ENCODE measurements around the gene SLIRP.
A peak's percentile ranks its signal among the peaks of the same experiment; 100 is the strongest.
"Not testable (repeated sequence)": the region's sequence is repeated elsewhere in the genome, so short reads cannot be mapped to it uniquely, and the experiment has no call there.

The SLIRP gene

DNA sequence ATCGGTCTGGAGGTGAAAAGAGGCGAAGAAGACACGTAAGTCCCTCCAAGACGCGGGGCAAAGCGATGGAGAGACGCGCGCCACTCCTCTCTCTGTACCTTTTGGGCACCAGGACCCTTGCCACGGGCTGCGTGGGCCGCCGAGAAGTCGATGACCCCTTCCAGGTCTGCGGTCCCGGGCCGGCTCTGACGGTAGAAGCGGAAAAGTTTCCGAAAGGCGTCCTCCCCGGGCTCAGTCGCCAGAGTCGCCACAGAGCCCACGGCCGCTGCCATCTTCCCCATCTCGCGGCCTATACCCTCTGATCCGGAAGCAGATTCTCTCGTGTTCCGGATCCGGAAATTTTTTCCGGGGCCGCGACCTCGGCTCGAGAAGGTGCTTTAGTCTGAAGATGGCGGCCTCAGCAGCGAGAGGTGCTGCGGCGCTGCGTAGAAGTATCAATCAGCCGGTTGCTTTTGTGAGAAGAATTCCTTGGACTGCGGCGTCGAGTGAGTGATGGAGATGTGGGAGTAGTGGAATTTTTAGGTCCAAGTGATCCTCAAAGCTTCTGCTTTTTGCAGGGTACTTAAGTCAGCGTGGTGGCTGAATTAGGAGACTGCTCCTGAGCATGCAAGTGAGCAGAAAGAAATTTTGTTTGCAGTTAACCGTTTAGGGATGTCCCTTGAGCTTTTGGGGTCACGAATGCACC is at the start of gene SLIRP, which contains the start of gene ALKBH1:
Gene SLIRP, plus strand, starts transcription at position 380 of the 685 bp plus-strand sequence. Its CDS starts 9 bp downstream, at position 389.
Gene ALKBH1, minus strand, starts transcription at position 300 of the 685 bp plus-strand sequence. Its CDS starts 19 bp downstream, at position 281.
- DNase-seq, result peak; percentile 57

DNA sequence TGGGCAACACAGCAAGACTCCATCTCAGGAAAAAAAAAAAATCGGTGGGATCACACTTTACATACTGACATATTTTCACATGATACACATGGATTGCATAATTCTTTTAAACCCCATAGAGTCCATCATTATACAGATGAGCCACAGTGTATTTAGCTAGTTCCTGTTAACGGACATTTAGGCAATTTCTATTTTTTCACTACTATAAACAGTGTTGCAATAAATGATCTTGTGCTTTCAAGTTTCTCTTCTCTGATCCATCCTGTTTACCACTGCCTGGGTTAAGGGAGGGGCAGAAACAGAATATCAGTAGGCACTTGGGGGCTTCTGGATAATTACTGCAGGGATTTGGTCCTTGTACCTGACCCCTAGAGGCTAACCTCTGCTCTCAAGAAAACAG is 48.1 kb upstream of the SLIRP start:
- DNase-seq, result no peak

DNA sequence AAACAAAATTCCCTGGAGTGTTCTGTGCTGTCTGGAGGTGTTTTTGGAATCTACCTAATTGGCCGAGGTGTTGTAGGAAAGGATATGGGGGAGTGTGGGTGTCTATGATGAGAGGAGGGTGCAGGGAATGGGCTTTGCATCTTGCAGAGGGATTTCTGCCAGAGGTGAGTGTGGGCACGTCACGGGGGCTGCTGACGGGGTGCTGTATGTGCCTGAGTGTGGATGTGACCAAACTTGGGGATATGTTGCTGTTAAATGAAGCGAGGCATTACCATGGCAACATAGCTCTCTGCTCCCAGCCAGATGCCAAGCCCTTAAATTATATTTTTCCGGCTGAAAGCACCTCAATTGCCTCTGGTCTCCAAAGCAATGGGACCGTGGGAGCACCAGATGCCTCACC is 47.1 kb upstream of the SLIRP start:
- no peak for DNase-seq

DNA sequence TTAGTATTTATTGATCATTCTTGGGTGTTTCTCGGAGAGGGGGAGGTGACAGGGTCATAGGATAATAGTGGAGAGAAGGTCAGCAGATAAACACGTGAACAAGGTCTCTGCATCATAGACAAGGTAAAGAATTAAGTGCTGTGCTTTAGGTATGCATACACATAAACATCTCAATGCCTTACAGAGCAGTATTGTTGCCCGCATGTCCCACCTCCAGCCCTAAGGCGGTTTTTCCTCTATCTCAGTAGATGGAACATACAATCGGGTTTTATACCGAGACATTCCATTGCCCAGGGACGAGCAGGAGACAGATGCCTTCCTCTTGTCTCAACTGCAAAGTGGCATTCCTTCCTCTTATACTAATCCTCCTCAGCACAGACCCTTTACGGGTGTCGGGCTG is 46.3 kb upstream of the SLIRP start:
- DNase-seq, result not testable (repeated sequence)

DNA sequence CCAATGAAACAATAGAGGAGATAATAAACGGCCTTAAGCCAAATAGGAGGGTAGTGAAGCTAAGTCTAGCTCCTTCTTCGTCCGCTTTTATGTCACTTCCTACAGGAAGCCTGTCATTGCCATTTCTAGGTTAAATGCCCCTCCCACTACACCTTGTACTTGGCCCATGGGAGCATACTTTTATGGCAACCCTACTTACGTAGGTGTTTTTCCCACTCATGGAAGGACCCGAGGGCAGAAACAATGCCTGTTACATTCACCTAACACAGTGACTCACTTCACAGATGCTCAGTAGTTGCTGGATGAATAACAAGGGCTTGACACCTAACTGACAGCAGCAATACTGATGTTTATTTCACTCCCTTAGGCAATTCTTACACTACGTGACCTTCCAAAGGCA is 44.6 kb upstream of the SLIRP start:
- no peak for DNase-seq

DNA sequence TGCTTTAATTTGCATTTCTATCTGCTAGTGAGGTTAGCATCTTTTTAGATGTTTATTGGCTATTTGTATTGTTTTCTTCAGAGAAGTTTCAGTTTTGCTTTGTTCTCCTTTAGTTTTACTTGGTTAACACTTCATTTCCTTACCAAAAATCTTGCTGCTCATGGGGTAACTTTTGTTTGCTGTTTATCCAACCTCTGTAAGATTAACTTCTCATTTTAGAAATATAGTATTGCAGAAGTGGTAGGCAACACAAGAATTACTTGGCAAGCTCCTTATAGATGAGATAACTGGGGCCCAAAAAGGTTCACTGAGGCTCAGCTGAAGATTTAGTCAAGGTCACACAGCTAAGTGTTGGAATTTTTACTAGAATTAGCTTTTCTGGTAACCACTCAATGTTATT is 40.6 kb upstream of the SLIRP start:
- DNase-seq, result no peak

DNA sequence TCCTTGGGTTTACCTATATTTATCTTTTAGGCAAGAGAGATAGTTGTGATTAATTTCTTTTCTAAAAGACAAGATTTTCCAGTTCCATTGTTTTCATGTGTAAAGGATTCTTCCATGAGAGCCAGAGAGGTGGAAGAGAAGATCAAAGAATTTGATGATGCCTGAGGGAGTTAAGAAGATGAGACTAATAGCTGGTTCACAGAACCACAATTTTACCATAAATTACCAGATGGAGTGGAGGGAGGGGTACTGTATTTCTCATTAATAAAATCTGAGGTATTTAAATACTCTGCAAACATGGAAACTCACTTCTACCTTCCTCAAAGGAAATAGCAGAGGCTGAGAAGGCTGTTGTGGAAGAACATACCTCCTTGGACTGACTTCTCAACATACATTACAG is 34.7 kb upstream of the SLIRP start:
- no peak for DNase-seq

DNA sequence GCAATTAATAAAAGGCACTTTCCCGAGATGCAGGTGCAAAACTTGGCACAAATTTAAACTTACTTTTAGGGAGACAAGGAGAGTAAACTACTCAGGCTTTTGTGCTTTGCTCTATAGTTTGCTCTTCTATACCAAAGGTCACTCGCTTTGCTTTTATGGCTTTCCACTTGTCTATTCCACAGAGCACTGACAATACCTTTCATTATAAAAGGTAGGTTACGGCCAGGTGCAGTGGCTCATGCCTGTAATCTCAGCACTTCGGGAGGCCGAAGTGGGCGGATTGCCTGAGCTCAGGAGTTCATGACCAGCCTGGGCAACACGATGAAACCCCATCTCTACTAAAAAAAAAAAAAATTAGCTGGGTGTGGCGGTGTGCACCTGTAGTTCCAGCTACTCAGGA is 33.0 kb upstream of the SLIRP start:
- DNase-seq, result peak; percentile 48

DNA sequence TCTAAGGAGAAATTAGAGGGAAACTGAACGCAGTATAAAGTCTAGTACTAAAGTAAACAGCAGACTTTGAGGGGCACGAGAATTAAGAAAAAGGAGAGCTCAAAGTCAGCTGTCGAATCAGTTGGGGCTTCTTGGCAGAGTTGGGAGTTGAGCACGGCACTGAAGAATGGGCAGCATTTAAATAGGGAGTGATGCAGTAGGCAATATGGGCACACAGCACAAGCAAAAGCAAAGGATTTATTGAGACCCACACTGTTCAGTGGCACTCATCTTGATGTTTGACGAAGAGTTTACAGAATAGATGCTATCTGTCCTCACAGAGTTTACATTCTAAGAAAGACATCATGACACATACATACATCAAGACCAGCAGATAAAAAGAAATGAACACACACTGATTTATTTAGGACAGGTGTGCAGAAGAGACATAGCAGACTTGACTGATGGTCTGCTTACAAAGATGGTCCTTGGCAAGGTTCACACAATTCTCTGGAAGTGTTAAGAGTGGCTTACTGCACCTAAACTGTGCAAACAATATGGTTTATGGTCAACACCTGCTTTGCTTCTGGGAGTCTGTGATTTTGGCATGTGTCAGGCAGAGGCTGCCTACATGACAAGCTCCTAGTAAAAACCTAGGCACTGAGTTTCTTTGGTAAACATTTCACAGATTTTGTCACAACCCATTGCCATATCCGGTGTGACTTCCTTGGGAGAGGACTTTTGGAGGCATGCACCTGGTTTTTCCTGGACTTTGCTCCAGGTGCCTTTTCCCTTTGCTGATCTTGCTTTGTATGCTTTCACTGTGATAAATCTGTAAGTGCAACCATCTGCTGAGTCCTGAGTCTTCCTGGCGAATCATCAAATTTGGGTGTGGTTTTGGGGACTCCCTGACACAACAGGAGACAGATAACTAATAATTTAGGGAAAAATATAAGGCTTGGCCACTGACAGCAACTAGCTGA is 26.4 kb upstream of the SLIRP start:
- DNase-seq, result peak; percentile 31

DNA sequence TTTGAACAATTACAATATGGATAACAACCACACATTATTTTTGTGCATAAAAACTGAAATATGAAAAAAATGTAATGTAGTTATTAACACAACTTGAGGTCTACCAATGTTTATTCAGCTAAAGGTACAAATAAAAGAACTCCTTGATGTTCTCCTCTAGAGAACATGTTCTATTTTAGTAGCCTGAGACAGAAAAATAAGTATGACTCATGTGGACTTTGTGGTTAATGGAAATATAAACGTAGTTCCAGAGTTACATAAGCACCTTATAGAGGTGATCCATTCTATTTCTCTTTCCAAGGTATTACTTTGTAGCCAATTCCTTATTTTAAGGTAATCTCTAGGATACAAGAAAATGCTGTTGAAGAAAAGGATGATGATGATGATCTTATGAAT is 25.7 kb upstream of the SLIRP start:
- peak; percentile 33 for DNase-seq

DNA sequence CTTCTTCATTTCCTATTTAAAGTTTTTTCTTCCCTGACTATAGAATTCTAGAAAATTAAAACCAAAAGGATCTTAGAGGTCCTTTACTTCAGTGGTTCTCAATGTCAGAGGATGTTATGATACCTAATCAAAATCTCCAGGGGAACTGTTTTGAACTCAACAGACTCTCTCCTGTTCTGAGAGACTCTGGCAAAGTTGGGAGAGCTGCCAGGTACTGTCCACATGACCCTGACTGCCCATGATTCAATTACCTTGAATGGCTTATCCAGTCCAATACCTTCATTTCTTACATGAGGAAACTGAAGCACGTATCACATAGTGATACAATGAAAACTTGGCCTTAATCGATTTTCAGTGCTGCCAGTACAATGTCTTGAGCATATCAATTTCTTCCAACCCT is 16.6 kb upstream of the SLIRP start:
- DNase-seq, result no peak

DNA sequence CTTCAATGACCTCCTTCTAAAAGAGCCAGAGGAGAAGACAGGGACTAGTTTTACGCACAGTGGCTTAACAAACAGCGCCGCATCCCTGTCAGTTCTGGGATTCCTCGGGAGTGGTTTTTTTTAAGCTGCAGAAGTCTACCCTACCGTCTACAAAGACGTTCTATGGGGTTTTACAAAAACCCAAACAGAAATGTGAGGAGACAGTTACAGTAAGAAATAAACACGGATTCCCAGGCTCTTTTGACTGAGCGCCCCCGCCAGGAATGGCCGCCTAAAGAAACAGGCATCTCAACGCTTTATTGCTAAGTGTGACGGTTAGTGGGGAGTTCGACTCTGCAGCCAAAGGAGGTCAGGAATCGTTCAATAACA is 564 bp upstream of the SLIRP start:
- peak; percentile 9 for DNase-seq

DNA sequence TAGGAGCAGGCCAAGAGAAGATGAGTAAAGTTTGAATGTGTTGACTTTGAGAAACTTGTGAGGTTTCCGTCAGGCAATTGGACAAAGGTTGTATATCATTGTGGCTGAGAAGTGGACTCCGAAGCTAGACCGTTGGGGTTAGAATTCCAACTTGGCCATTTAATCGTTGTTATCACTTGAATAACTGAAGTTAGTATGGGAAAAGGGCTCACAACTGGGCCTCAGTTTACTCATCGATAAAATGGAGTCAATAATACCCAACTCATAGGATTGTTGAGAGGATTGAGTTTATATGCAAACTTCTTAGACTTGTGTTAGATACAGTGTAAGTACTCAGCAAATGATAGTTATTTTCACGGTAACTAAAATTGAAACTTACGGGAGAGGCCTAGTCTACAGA is 846 bp downstream of the SLIRP start:
- DNase-seq, result no peak

DNA sequence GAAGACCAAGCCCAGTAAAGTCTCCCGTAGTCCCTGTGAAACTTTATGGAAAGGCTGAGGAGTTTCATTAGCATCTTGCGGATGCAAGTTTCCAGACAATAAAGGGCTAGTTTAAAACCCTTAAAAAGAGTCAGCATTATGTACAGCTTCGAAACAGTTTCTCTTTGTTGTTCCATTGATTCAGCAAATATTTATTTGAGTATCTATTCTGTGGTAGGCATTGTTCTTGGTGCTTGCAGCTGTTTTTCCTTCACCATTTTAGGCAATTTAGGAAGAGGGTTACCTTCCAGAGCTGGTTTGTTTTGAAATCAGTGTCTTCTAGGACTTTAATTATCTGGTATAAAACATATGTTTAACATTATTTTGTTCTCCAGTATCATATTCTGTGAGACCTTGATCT is 1.5 kb downstream of the SLIRP start:
- DNase-seq, result no peak

DNA sequence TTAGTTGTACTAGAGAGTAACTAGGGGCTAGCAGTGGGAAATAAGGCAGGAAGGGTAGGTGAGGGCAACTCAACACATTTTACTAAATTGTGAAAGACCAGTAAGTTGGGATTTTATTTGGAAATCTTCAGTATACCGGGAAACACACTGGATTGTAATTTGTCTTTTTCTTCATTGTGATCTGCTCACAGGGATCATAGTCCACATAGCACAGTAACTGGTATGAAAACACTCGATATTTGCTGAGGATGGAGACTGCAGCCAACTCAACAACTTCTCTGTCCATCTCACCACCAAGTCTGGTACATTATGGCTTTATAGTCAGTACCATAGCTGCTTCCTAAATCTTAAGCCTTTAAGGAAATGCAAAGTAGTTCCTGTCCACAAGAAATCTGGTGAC is 2.5 kb downstream of the SLIRP start:
- DNase-seq, result no peak

DNA sequence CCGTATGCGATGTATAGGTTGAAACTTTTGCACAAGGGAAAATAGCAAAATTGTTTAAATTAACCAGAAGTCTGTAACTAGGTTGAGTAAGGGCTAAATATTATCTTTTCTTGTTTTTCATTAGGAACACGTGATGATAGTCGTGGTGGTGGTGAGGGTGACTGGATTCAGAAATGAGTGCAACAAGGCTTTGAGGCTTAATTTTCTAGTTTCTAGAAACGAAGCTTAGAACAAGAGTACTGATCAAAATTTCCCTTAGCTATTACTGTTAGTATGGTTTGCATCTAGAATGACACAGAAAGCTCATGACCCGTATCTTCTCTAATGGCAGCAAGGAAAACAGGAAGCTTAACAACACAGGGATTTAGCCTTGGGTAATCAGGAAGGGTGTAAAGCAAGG is 7.0 kb downstream of the SLIRP start:
- no peak for DNase-seq

DNA sequence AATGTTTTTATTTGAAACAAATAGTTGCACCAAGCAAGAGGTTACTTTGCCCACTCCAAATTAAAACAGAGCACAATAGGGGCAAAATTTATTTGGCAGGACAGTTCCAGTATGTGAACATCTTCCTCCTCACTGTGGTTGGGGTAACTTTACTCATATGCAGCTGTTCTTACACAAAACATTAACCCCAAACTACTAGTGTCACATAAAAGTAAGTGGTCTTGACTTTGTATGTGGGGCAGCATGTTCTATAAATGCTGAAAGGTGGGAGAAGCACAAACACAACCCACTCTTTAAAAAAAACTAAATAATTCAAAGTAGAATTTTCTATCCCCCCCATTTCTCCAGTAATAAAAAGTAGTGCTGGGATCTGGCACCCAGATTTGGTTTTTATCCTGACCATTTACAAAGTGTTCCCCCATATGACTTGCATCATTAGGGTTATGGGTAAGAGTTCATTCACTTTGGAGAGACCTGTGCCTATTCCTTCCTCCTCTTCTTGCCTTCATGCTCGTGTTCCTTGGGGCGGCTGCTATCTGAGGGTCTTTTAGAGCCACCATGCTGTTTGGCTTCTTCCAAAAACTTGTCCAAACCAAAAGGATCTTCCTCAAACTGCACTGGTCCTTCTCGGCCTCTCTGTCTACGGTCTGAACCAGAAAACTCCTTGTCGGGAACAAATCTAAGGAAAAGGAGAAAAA is 9.9 kb downstream of the SLIRP start:
- DNase-seq, result no peak

DNA sequence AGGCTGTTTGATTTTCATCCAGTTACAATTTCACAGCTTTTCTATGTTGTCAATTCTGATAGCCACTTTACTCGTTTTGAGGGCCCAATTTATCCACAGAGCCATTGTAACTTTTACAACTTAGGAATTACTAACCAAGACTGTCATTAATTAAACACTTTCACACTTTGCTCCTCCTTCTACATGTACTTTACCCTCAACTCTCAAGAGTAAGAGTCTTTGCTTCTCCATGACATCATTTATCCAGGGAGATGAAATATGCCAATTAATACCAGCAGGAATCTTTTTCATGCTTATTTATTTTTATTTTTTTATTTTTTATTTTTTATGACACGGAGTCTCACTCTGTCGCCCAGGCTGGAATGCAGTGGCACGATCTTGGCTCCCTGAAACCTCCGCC is 13.5 kb downstream of the SLIRP start:
- DNase-seq, result no peak

DNA sequence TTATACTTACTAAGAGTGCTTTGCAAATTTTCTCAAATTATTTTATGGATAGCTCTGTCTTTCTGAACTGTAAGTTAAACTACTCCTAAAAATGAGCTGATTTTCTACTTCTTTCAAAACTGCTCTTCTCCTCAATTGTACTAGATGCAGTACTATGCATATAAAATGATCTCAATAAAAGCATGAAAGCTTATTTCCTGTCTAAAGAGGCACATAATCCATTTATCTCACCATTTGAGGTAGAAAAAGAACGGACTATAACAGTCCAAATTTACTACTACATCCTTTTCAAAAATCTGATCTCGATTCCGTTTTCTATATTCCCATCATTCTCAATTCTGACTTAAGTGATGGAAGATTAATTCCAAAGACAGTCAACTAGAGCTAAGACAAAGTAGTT is 14.4 kb downstream of the SLIRP start:
- DNase-seq, result no peak

DNA sequence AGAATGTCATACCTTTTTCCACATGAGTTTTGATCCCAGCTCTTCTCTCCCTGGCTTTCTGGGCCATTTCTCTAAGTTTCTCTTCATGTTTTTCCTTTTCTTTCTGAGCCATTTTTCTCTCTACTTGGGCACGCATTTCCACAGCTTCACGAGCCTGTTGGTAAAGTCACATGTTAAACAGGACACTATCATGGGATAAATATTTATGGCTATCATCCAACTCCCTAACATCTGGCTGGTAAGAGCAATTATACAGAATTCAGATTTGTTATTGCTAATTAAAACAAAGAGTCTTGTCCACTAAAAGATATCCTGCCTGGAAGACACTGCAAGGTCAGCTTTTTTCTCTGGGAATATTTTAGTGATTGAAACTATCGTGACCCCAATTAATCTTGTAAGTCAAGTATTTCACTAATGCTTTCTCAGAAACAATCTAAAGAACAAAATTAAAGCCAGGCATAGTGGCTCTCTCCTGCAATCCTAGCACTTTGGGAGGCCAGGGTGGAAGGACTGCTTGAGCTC is 23.1 kb downstream of the SLIRP start:
- no peak for DNase-seq

DNA sequence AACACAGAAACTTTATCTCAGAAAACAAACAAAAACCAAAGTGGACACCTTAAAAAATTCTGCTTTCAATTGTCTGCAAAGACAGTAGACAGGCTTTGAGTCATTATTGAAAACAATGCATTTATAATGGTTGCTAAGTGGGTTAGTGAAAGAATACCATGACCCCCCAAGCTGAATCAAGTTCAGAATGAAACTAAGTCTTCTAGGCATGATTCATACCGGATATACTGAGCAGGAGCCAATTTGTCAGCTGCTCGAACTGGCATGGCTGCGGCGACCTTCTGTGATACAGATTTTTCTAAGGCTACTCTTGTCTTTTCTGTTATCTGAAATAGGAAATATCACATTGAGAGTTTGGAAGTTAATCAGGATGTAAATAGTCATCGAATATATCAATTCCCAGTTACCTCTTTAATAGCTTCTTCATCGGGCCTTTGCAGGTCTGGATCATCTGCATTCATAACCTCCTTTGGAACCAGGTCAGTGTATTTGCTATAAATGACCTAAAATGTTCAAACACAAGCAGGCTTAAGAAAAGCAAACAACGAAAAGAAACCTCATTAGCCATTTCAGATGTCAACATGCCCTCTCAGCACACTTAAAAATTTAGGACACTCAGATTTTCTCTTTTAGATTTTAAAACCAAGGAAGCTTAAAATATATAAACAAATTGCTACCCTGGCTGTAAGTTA is 30.8 kb downstream of the SLIRP start:
- DNase-seq, result no peak

DNA sequence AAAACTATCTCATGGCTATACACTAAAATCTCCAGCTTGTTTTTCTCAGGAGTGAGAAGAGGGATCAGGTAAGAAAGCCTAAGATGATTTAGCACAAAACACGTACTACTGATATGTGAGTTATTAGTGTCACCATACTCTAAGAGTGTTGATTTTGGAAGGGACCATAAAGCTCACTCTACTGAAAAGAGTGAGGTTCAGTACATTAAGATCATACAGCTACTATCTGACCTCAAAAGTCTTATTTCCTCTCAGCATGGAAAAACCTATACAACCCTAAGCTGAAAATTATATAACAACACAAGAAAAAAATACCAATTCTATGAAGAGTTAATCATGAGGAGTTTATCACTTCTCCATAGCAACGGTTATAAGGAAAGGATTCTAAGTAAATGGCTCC is 33.5 kb downstream of the SLIRP start:
- no peak for DNase-seq
